Astrocyte (in vitro differentiated cells and primary cell): ENCODE results near the gene POMT2. TPM values are rescaled to one million over a fixed set of nuclear protein-coding genes. Genes with fewer than 3 reads are reported as not detected.
"Not testable (repeated sequence)": the region's sequence is repeated elsewhere in the genome, so short reads cannot be mapped to it uniquely, and the experiment has no call there.

ENCODE experiments used
- DNase-seq: peaks from one replicate; pipeline ENCODE4 v3.0.0-alpha.2; 2010; ENCODE audit warnings: low read depth
- FAIRE-seq: peaks from 2 replicates; lab custom pipeline; 2011; peaks lifted over from hg19 to GRCh38; lab: Jason Lieb, UNC
- H2AFZ ChIP-seq: 2 replicates; pipeline ENCODE4 v1.6.0; 2012; ENCODE audit warnings: low read depth, low read length, inconsistent platforms
- H3K27ac ChIP-seq: 2 replicates; pipeline ENCODE4 v1.5.1; 2011; ENCODE audit warnings: low read depth, low read length, inconsistent platforms
- H3K27me3 ChIP-seq: 2 replicates; pipeline ENCODE4 v1.6.0; 2011; ENCODE audit warnings: low read length, inconsistent platforms; ENCODE audit not compliant: insufficient read depth
- H3K36me3 ChIP-seq: 2 replicates; pipeline ENCODE4 v1.5.1; 2011; ENCODE audit warnings: low read length, inconsistent platforms; ENCODE audit not compliant: insufficient read depth
- H3K4me1 ChIP-seq: 2 replicates; pipeline ENCODE4 v1.5.1; 2011; ENCODE audit warnings: low read length, inconsistent platforms; ENCODE audit not compliant: insufficient read depth
- H3K4me2 ChIP-seq: 2 replicates; pipeline ENCODE4 v1.6.0; 2012; ENCODE audit warnings: low read length, inconsistent platforms
- H3K4me3 ChIP-seq: 2 replicates; pipeline ENCODE4 v1.5.1; 2011; ENCODE audit warnings: low read depth, mild to moderate bottlenecking, low read length, inconsistent platforms; ENCODE audit not compliant: insufficient read depth
- H3K79me2 ChIP-seq: 2 replicates; pipeline ENCODE4 v1.6.0; 2012; ENCODE audit warnings: mild to moderate bottlenecking, low read length, inconsistent platforms; ENCODE audit not compliant: insufficient read depth
- H3K9ac ChIP-seq: 2 replicates; pipeline ENCODE4 v1.6.0; 2012; ENCODE audit warnings: mild to moderate bottlenecking, low read length, inconsistent platforms
- H3K9me3 ChIP-seq: 2 replicates; pipeline ENCODE4 v1.5.1; 2012; ENCODE audit warnings: low read depth, mild to moderate bottlenecking, low read length, inconsistent platforms; ENCODE audit not compliant: insufficient read depth
- H4K20me1 ChIP-seq: 2 replicates; pipeline ENCODE4 v1.6.0; 2012; ENCODE audit warnings: low read length, inconsistent platforms; ENCODE audit not compliant: insufficient read depth
- H3K27ac Mint-ChIP-seq: one replicate; pipeline ENCODE4 v1.8.0; 2021; ENCODE audit warnings: mild to moderate bottlenecking, mixed read lengths; ENCODE audit not compliant: unreplicated experiment
- H3K27me3 Mint-ChIP-seq: one replicate; pipeline ENCODE4 v1.8.0; 2021; ENCODE audit warnings: low read depth, mixed read lengths; ENCODE audit not compliant: unreplicated experiment
- H3K36me3 Mint-ChIP-seq: one replicate; pipeline ENCODE4 v1.8.0; 2021; ENCODE audit warnings: low read depth, mixed read lengths; ENCODE audit not compliant: unreplicated experiment
- H3K4me1 Mint-ChIP-seq: one replicate; pipeline ENCODE4 v1.8.0; 2021; ENCODE audit warnings: low read depth, mixed read lengths; ENCODE audit not compliant: unreplicated experiment
- H3K4me3 Mint-ChIP-seq: one replicate; pipeline ENCODE4 v1.8.0; 2021; ENCODE audit warnings: mild to moderate bottlenecking, moderate library complexity, mixed read lengths; ENCODE audit not compliant: unreplicated experiment
- H3K9me3 Mint-ChIP-seq: one replicate; pipeline ENCODE4 v1.8.0; 2021; ENCODE audit warnings: mild to moderate bottlenecking, mixed read lengths; ENCODE audit not compliant: unreplicated experiment
- EZH2 ChIP-seq: IDR thresholded peaks from 2 replicates; pipeline ENCODE4 v1.6.1; 2012; ENCODE audit warnings: mild to moderate bottlenecking, low read length, inconsistent platforms; ENCODE audit not compliant: insufficient read depth
- total RNA-seq: library from RNA; stranded (reverse); gene quantifications from 2 replicates; pipeline ENCODE4 v1.2.1, GENCODE V29; 2021
- TF ChIP-seq, protein P1 (sequence below): IDR thresholded peaks from 2 replicates; pipeline ENCODE4 v1.5.1; 2011; ENCODE audit warnings: low read depth, mild to moderate bottlenecking, inconsistent platforms, low read length, moderate library complexity; ENCODE audit not compliant: insufficient read depth

Gene POMT2
- total RNA-seq, 1 donor from 2014 or later, result 53.4 TPM

DNA sequence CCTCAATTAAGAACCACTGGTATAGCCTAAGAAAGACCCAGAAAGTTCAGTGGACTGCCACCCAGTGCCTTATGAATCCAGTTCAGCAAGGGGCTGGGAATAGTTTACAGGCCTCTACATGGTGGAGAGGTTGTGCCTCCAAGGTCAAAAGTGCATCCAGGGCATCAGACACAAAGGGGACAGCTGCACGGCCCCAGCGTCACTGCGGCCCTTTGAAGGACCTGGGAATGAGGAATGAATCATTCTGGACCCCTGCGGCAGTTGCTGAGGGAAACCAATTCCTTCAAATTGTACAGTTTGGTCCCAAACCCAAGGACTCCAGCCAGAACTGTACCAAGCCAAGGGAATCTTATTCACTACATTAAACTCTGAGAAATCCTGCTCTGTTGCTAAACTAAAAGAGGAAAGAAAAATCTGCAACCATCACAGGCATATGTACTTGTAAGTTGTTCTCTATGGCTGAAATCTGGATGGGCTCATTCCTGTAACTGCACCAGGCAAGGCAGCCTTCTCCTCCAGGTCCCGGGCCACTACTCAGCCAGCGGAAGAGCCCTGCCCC, 38.8 kb downstream of the POMT2 start:
- no peak for TF ChIP-seq EZH2
- H3K36me3 ChIP-seq, result peaks cover 20% of the 10 kb centered on the region
- no peak overlapping the region for H2AFZ ChIP-seq
- no peaks in the 10 kb centered on the region for H3K27me3 ChIP-seq
- no peaks in the 10 kb centered on the region for H3K9me3 Mint-ChIP-seq
- no peak overlapping the region for H3K4me3 ChIP-seq
- H3K36me3 Mint-ChIP-seq, result peaks cover 20% of the 10 kb centered on the region
- no peaks in the 10 kb centered on the region for H4K20me1 ChIP-seq
- no peaks in the 10 kb centered on the region for H3K4me1 ChIP-seq
- DNase-seq (no peak), FAIRE-seq (no peak)
- H3K4me3 Mint-ChIP-seq, result no peak overlapping the region
- no peak overlapping the region for H3K27ac ChIP-seq
- no peak overlapping the region for H3K9ac ChIP-seq
- H3K27me3 Mint-ChIP-seq, result no peaks in the 10 kb centered on the region
- H3K79me2 ChIP-seq, result no peaks in the 10 kb centered on the region
- H3K4me2 ChIP-seq, result no peak overlapping the region
- H3K9me3 ChIP-seq, result no peaks in the 10 kb centered on the region
- H3K4me1 Mint-ChIP-seq, result peaks cover 3% of the 10 kb centered on the region
- H3K27ac Mint-ChIP-seq, result no peak overlapping the region

DNA sequence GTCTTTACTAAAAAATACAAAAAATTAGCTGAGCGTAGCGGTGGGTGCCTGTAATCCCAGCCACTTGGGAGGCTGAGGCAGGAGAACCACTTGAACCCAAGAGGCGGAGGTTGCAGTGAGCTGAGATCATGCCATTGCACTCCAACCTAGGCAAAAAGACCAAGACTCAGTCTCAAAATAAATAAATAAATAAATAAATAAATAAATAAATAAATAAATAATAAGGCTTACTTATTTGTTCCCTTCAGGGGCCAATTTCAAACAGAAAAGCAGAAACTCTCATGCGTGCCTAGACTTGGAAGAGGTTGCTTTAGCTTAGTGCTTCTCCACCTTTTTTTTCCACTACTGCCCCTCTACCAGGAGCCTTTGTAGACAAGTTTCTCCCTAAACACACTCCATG, 39.8 kb downstream of the POMT2 start:
- peaks cover 19% of the 10 kb centered on the region for H3K36me3 ChIP-seq
- H3K4me2 ChIP-seq, FAIRE-seq: not testable (repeated sequence)

DNA sequence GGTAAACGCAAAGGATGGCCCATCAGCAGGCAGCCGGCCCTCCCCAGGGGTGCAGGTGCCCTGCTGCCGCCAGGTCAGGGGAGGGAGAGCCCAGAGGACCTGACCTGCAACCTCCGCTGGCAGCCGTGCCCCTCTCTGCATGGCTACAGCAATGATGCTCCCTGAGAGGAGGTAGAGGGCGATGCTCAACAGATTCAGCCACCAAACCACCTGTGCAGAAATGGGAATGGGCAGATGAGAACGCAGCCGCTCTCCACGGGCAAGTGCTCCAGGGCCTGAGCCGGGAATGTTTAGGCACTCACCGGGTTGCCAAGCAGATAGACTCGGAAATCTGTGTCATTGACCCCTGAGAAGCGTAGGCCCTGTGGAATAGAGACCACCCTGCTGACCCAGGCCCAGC, 41.0 kb downstream of the POMT2 start:
- Histone ChIP-seq H3K9ac (no peak overlapping the region), H3K4me2 (no peak overlapping the region), H3K79me2 (no peaks in the 10 kb centered on the region), H3K4me3 (no peak overlapping the region), H3K27me3 (no peaks in the 10 kb centered on the region), H3K27ac (no peak overlapping the region), H4K20me1 (no peaks in the 10 kb centered on the region), H2AFZ (no peak overlapping the region), H3K36me3 (peaks cover 11% of the 10 kb centered on the region), H3K9me3 (no peaks in the 10 kb centered on the region), H3K4me1 (no peaks in the 10 kb centered on the region)
- FAIRE-seq (no peak), DNase-seq (no peak)
- Mint-ChIP-seq H3K4me1 (peaks cover 3% of the 10 kb centered on the region), H3K9me3 (no peaks in the 10 kb centered on the region), H3K27me3 (no peaks in the 10 kb centered on the region), H3K36me3 (peaks cover 22% of the 10 kb centered on the region), H3K4me3 (no peak overlapping the region), H3K27ac (no peak overlapping the region)
- TF ChIP-seq EZH2, result no peak
- TF ChIP-seq, protein P1, sequence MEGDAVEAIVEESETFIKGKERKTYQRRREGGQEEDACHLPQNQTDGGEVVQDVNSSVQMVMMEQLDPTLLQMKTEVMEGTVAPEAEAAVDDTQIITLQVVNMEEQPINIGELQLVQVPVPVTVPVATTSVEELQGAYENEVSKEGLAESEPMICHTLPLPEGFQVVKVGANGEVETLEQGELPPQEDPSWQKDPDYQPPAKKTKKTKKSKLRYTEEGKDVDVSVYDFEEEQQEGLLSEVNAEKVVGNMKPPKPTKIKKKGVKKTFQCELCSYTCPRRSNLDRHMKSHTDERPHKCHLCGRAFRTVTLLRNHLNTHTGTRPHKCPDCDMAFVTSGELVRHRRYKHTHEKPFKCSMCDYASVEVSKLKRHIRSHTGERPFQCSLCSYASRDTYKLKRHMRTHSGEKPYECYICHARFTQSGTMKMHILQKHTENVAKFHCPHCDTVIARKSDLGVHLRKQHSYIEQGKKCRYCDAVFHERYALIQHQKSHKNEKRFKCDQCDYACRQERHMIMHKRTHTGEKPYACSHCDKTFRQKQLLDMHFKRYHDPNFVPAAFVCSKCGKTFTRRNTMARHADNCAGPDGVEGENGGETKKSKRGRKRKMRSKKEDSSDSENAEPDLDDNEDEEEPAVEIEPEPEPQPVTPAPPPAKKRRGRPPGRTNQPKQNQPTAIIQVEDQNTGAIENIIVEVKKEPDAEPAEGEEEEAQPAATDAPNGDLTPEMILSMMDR, result no peak

More for the DNA sequence above, 39.8 kb downstream of the POMT2 start:
- H3K36me3 Mint-ChIP-seq, result peaks cover 23% of the 10 kb centered on the region
- H3K9me3 ChIP-seq, H3K4me1 Mint-ChIP-seq, H3K4me3 Mint-ChIP-seq, H3K9ac ChIP-seq, DNase-seq, H3K4me1 ChIP-seq, H3K9me3 Mint-ChIP-seq, H3K27me3 Mint-ChIP-seq, H3K27ac ChIP-seq, H3K27me3 ChIP-seq, H3K4me3 ChIP-seq, H3K27ac Mint-ChIP-seq, H4K20me1 ChIP-seq, H3K79me2 ChIP-seq, H2AFZ ChIP-seq: not testable (repeated sequence)
